HG02973 (cell line): ENCODE data around the gene DNAJB6.
A peak's percentile ranks its signal among the peaks of the same experiment; 100 is the strongest.
"Not testable (repeated sequence)": the region's sequence is repeated elsewhere in the genome, so short reads cannot be mapped to it uniquely, and the experiment has no call there.

ENCODE experiments used
- ATAC-seq: cut with Tn5 transposase; IDR thresholded peaks from one replicate; pipeline ENCODE4 v1.9.1; 2021; ENCODE audit warnings: moderate library complexity; ENCODE audit not compliant: unreplicated experiment

The DNAJB6 gene

GRCh38 chr7:157320608-157320980 lies 16.2 kb upstream of the DNAJB6 start:
- no peak for ATAC-seq

DNA sequence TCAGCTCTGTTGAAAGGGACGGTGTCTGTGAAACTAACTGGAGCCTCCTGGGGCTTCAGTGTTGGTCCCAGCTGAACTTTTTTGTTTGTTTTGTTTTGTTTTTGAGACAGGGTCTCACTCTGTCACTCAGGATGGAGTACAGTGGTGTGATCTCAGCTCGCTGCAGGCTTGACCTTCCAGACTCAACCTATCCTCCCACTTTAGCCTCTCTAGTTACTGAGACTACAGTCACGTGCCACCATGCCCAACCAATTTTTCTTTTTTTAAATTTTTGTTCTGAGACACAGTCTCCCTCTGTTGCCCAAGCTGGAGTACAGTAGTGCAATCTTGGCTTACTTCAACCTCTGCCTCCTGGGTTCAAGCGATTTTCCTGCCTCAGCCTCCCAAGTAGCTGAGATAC lies 13.4 kb upstream of the DNAJB6 start:
- no peak for ATAC-seq

GRCh38 chr7:157329447-157329846 lies 7.4 kb upstream of the DNAJB6 start:
- no peak for ATAC-seq

- ATAC-seq = not testable (repeated sequence)
These were observed 6.2 kb upstream of the DNAJB6 start for GRCh38 chr7:157330567-157330966.

GRCh38 chr7:157331049-157331448 lies 5.8 kb upstream of the DNAJB6 start:
- ATAC-seq = not testable (repeated sequence)

DNA sequence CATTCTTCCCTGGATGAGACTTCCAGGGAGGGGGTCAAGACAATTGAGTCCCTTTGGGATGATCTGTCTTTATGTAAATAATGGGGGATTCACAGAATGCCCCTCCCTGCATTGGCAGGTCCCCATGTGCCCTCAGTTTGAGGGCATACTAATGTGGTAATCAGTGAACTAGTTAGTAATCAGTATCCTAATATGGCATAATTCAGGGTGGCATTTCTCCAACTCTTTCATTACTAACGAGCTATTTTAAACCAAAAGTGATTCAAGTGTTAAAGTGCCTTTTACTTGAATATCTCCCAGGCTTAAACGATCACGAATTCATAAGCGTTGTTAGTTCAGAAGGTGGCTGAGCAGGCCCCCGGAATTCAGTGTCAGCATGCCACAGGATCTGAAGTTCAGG lies 1.6 kb upstream of the DNAJB6 start:
- no peak for ATAC-seq

GRCh38 chr7:157335991-157336382 lies 817 bp upstream of the DNAJB6 start:
- no peak for ATAC-seq

DNA sequence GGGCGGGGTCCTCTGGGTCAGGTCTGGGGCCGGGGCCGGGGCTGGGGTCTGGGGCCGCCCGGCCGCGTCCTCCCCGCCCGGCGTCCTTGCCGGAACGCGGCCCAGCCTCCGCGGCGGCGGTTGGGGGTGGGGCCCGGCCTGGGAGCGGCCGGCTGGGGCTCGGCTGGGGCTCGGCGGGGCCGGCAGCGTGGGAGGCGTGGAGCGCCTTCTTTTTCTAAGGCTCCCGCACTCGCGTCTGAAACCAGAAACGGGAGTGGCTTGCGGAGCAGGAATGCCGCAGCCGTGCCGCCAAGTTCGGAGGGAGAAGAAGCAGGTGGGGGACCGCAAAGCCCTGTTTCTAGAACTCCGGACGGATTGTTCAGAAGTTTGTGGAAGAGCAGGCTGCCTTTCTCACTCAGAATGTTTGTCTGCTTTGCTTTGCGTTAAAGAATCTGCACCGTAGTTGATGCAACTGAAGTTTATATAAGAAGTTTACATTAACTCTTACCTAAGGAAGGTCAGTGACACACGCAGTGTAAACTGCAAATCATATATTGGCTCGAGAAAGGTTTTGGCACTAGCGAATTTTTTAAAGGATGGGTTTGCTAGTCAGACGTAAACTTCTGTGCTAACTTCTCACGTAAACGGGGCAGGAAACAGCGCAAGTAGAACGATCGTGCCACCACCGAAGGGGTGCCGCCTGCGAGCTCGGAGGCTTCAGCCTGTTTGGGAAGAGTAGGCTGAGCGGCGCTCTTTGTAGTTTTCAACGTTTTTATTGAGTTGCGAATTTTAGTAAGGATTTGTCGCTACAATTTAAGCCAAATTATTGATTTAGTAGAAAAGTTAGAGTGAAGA lies 729 bp downstream of the DNAJB6 start:
- ATAC-seq = peak; percentile 49

- no peak for ATAC-seq
These were observed 3.2 kb downstream of the DNAJB6 start for GRCh38 chr7:157339777-157340677.

- no peak for ATAC-seq
These were observed 10.6 kb downstream of the DNAJB6 start for GRCh38 chr7:157347217-157347904.

GRCh38 chr7:157348548-157348947 lies 11.7 kb downstream of the DNAJB6 start:
- no peak for ATAC-seq

DNA sequence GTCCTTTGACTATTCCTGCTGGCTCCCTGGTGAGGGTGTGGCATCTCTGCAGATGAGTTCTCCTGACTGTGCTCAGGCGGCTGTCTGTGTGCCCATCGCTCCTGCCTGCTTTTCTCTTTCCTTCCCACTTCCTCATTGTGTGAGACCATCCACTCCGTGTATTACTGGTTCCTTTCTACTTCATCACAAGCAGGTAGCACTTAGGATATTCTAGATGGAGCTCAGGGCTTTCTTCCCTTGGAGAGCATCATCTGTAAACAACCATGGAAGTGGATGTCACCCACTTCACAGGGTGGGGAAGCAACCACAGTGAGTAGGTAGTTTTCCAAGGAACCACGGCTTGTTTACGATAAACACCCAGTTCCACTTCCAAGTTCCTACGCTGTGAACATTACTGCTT lies 15.7 kb downstream of the DNAJB6 start:
- no peak for ATAC-seq

DNA sequence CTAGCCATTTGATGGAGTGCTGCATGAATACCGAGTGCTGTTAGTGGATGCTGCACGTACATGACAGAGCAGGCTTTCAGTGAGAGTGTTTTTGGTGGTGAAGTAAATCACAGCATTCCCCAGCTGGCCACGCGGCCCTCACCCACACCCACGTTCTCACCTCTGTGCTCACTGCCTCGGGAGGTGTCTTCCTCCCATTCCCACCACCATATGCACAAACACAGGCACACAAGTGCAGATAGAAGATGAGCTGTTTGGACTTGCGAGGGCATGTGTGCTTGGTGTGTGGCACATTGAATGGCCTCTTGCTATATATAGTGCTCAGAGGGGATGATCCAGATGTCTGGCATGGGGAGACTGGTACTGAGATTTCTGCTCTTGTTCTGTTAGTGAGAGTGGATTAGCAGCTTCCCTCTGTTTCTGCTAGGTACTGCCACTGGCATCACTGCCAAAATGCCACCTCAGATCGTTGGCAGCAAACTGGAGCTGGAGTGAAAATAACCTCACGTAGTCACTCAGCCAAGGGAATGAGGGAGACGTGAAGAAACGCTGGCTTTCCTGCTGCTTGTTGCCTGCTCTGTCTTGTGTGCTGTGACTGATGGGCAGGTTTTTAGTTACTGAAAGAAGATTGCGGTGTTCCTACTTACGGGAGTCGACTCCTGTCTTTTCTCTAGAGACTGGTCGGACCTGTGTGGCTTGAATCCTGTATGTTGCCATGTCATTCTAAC lies 19.1 kb downstream of the DNAJB6 start:
- ATAC-seq = no peak

GRCh38 chr7:157357129-157358040 lies 20.6 kb downstream of the DNAJB6 start:
- ATAC-seq = peak; percentile 90

DNA sequence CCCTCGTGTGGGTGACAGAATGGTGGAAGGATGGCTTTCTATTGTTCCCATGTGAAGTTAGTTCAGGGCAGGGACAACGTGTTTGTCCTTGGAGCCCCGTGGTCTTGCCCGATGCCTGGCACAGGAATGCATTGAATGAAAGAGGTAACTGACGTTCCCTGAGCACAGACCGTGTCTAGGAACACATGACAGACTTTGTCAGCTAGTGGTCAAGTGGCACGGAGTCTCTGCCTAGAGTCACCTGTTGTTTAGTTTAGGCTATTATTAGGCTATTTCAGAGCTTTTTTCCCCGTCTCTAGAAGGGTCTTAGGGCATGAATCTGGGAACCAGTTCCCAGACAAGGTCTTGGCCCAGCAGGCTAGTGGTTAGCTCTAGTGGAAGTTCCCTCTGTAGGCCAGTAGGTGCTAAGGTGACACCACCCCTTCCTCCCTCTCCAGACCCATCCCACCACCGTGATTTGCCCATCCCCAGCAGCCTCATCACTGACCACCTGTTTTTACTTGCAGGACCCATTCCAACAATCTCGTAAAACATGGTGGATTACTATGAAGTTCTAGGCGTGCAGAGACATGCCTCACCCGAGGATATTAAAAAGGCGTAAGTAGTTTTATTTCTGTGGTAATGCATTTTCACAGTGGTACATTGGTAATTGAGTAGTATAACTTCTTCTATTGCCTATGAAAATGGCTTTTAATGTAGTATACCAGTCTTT lies 21.4 kb downstream of the DNAJB6 start:
- ATAC-seq = no peak

DNA sequence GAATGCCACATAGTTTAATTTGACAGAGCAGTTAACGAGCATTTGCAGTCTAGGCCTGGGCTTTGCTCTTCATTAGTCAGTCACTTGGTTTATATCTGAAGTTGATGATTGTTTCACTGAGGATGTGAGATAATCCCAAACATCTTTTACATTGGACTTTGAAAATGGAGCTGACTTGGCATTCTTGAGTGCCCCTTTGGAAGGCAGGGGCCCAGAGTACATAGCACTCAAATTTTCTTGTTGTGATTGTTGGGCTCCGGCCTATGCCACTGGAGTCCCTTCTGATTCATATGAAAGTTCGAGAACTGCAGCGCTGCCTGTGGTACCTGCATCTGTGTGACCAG lies 21.9 kb downstream of the DNAJB6 start:
- ATAC-seq = no peak

DNA sequence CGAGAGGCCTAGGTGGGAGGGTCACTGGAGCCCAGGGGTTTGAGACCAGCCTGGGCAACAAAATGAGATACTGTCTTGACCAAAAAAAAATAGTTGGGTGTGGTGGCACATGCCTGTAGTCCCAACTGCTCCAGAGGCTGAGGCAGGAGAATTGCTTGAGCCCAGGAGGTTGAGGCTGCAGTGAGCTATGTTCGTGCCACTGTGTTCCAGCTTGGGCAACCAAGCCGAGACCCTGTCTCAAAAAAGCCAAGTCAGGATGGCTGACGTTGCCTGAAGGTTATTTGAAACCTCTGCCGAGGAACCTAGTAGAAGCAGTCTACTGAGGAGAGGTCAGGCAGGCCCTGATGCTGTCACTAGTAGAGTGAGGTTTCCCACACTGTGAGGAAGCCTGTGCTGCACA lies 22.8 kb downstream of the DNAJB6 start:
- no peak for ATAC-seq

- no peak for ATAC-seq
These were observed 23.8 kb downstream of the DNAJB6 start for GRCh38 chr7:157360483-157361025.

GRCh38 chr7:157361537-157361936 lies 24.7 kb downstream of the DNAJB6 start:
- no peak for ATAC-seq
